Measurements from ENCODE around the gene NONO. TPM values are rescaled to one million over a fixed set of nuclear protein-coding genes. Genes with fewer than 3 reads are reported as not detected.

The NONO gene
- total and polyA plus RNA-seq, 7 donors = 79.8 to 214 (median 170) TPM

- Histone ChIP-seq H3K4me1 (no peaks in the 10 kb centered on the region), H3K36me3 (peaks cover 0 to 55% (median 8%) of the 10 kb centered on the region in 4 donors)
These were observed 42.1 kb upstream of the NONO start for GRCh38 chrX:71241301-71241700.

GRCh38 chrX:71244359-71245128 is 38.9 kb upstream of the NONO start:
- no peak for TF ChIP-seq POLR2A (IDR thresholded peaks at IDR 0.05)
- TF ChIP-seq EP300 (IDR thresholded peaks at IDR 0.05) = no peak
- TF ChIP-seq POLR2AphosphoS5 (IDR thresholded peaks at IDR 0.05) = no peak
- TF ChIP-seq, protein P1, sequence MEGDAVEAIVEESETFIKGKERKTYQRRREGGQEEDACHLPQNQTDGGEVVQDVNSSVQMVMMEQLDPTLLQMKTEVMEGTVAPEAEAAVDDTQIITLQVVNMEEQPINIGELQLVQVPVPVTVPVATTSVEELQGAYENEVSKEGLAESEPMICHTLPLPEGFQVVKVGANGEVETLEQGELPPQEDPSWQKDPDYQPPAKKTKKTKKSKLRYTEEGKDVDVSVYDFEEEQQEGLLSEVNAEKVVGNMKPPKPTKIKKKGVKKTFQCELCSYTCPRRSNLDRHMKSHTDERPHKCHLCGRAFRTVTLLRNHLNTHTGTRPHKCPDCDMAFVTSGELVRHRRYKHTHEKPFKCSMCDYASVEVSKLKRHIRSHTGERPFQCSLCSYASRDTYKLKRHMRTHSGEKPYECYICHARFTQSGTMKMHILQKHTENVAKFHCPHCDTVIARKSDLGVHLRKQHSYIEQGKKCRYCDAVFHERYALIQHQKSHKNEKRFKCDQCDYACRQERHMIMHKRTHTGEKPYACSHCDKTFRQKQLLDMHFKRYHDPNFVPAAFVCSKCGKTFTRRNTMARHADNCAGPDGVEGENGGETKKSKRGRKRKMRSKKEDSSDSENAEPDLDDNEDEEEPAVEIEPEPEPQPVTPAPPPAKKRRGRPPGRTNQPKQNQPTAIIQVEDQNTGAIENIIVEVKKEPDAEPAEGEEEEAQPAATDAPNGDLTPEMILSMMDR (IDR thresholded peaks at IDR 0.05) = no peak
- DNase-seq = no peak
- H3K4me1 ChIP-seq = no peaks in the 10 kb centered on the region
- peaks cover 0 to 87% (median 19%) of the 10 kb centered on the region in 4 donors for H3K36me3 ChIP-seq
- H3K27me3 ChIP-seq = no peaks in the 10 kb centered on the region
- no peaks in the 10 kb centered on the region for H3K9me3 ChIP-seq
- WGBS, 2 donors = 88 to 95% methylated on average over 9 of the region's 9 CpGs
- no peak overlapping the region for H3K4me3 ChIP-seq
- intact Hi-C loops (cut with DNase I) = no loop called here
- H3K27ac ChIP-seq = no peak overlapping the region

More at GRCh38 chrX:71241301-71241700, 42.1 kb upstream of the NONO start:
- intact Hi-C loops (cut with DNase I) = no loop called here
- no peak for TF ChIP-seq POLR2A (IDR thresholded peaks at IDR 0.05)
- H3K9me3 ChIP-seq = no peaks in the 10 kb centered on the region
- 91 to 92% methylated on average over 6 of the region's 6 CpGs for WGBS, 2 donors
- no peak for DNase-seq
- H3K27me3 ChIP-seq = no peaks in the 10 kb centered on the region
- H3K4me3 ChIP-seq = no peak overlapping the region
- no peak overlapping the region for H3K27ac ChIP-seq

DNA sequence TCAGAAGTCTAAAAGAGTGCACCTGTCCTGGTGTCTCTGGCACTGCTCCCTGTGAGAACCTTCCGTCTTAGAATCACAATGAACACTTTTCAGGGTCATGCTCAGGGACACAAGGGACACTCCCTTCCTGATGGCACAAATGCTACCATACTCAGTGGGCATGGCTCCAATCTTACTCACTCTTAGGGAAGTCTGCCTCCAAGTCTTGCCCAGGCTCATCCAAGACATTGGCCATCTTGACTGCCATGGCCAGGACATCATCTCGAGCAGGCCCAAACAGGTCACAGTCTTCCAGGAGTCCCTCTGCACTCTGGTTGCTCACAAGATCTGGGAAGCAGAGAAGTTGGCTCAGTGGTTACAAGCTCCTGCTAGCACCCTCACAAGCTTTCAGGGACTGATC is 38.3 kb upstream of the NONO start:
- intact Hi-C loops (cut with DNase I) = no loop called here
- Histone ChIP-seq H3K4me1 (no peaks in the 10 kb centered on the region), H3K27ac (no peak overlapping the region), H3K9me3 (no peaks in the 10 kb centered on the region), H3K4me3 (no peak overlapping the region), H3K27me3 (no peaks in the 10 kb centered on the region), H3K36me3 (peaks cover 0 to 91% (median 19%) of the 10 kb centered on the region in 4 donors)
- 74 to 90% methylated on average over 2 of the region's 2 CpGs for WGBS, 2 donors
- TF ChIP-seq EP300 (IDR thresholded peaks at IDR 0.05) = no peak
- TF ChIP-seq, protein P1 (IDR thresholded peaks at IDR 0.05) = no peak
- no peak for TF ChIP-seq POLR2A (IDR thresholded peaks at IDR 0.05)
- TF ChIP-seq POLR2AphosphoS5 (IDR thresholded peaks at IDR 0.05) = no peak
- DNase-seq = no peak

DNA sequence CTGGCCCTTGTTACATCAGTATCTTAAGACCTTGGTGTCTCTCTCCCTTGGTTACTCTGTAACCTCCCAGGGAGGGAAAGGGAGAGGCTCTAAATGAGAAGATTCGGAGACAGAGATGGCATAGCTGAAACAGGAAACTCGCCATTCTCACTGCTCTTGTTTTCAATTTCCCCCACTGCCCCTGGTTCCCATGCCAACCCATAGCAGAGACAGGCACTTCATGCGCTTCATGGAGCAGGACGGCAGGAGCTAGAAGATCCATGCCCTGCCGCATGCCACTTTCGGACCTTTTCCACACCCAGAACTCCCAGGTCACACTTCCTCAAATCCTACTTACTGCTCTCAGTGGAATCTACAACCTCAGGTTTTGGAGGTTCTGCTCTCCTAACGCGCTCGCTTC is 32.6 kb upstream of the NONO start:
- Histone ChIP-seq H3K9me3 (no peaks in the 10 kb centered on the region), H3K27me3 (no peaks in the 10 kb centered on the region), H3K4me1 (peaks cover 0 to 16% (median 12%) of the 10 kb centered on the region in 4 donors), H3K4me3 (no peak overlapping the region), H3K27ac (no peak overlapping the region), H3K36me3 (peaks cover 0 to 42% (median 13%) of the 10 kb centered on the region in 4 donors)
- TF ChIP-seq POLR2AphosphoS5 (IDR thresholded peaks at IDR 0.05) (no peak), POLR2A (IDR thresholded peaks at IDR 0.05) (no peak), EP300 (IDR thresholded peaks at IDR 0.05) (no peak)
- TF ChIP-seq, protein P1 (IDR thresholded peaks at IDR 0.05) = no peak
- no peak for DNase-seq
- WGBS, 2 donors = 83 to 88% methylated on average over 9 of the region's 9 CpGs
- intact Hi-C loops (cut with DNase I) = loop anchor here (10.0 kb wide), 1 partner anchor 66 kb away; no protein-coding TSS in a partner anchor

DNA sequence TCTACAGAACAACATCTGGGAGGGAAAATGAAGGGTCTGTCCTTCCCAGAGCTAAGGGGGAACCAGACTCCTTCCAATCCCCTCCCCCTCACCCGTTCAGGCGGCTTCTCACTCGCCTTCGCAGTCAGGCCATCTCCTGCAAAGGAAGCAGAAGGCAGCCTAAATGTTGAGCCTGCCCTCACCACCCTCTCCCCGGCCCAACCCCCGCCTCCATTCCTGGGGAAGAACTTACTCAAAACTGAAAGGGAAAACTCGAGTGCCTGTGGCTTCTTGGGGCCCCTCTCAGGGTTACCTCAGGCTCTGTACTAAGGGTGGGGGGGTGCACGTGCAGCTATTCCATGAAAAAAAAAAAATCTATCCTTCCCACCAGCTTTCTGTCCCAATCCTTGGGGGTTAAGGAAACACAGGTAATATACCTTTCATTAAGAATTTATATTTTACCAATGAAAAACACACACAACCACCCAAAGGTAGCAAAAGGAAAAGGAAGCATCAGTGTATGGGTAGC is 31.9 kb upstream of the NONO start:
- no peaks in the 10 kb centered on the region for H3K27me3 ChIP-seq
- H3K4me1 ChIP-seq = peaks cover 0 to 16% (median 12%) of the 10 kb centered on the region in 4 donors
- H3K9me3 ChIP-seq = no peaks in the 10 kb centered on the region
- WGBS, 2 donors = 41 to 60% methylated on average over 8 of the region's 8 CpGs
- intact Hi-C loops (cut with DNase I) = loop anchor here (10.0 kb wide), 1 partner anchor 67 kb away; no protein-coding TSS in a partner anchor
- DNase-seq = no peak
- no peak for TF ChIP-seq EP300 (IDR thresholded peaks at IDR 0.05)
- no peak for TF ChIP-seq POLR2A (IDR thresholded peaks at IDR 0.05)
- no peak overlapping the region for H3K27ac ChIP-seq
- H3K4me3 ChIP-seq = no peak overlapping the region
- peaks cover 0 to 36% (median 11%) of the 10 kb centered on the region in 4 donors for H3K36me3 ChIP-seq
